B cell (primary cell): ENCODE data around the gene CDKN2D. TPM values are rescaled to one million over a fixed set of nuclear protein-coding genes. Genes with fewer than 3 reads are reported as not detected.

Experiments
- ATAC-seq: fragments of 200-7000 bp; cut with Tn5 transposase; one replicate; pipeline ENCODE4 v1.10.0; 2021; ENCODE audit warnings: low read depth, mild to moderate bottlenecking, moderate number of reproducible peaks, moderate library complexity
- CTCF ChIA-PET: fragments of 350-600 bp; sonication (Branson Sonifier 250); formaldehyde crosslinking; loops from one replicate; lab custom pipeline; 2021; ENCODE audit warnings: antibody characterized with exemption, inconsistent platforms; lab: Charles Lee
- POLR2A ChIA-PET: fragments of 350-600 bp; sonication (Branson Sonifier 250); formaldehyde crosslinking; loops from one replicate; lab custom pipeline; 2021; ENCODE audit warnings: antibody characterized with exemption; lab: Charles Lee
- DNase-seq: peaks from one replicate; pipeline ENCODE4 v3.0.0; 2013
- H2AFZ ChIP-seq: 2 replicates; pipeline ENCODE4 v1.6.1; 2012; ENCODE audit warnings: mild to moderate bottlenecking, low read depth, low read length; ENCODE audit not compliant: insufficient read depth, poor library complexity, severe bottlenecking
- H3K27ac ChIP-seq, 2 donors: 1 replicate in 1 of 2; 2 replicates in 1 of 2; pipeline ENCODE4 v1.5.1; 2012 to 2013; ENCODE audit warnings: low read length in 2 of 2, mild to moderate bottlenecking in 2 of 2, moderate library complexity in 1 of 2
- H3K27me3 ChIP-seq, 4 experiments: fragments of 200-600 bp in 1 of 4; sonication (generic) in 1 of 4; replicated peaks in 1 of 4; 1 replicate in 2 of 4; 2 replicates in 2 of 4; pipeline versions ENCODE4 v1.6.1 to v1.7.0; 2013 to 2016; ENCODE audit warnings: low read length in 3 of 4, mild to moderate bottlenecking in 2 of 4, mixed read lengths in 1 of 4, moderate library complexity in 1 of 4; ENCODE audit not compliant: insufficient read depth in 4 of 4, control insufficient read depth in 3 of 4; ENCODE audit errors: control extremely low read depth in 1 of 4
- H3K36me3 ChIP-seq, 2 experiments: replicated peaks in 1 of 2; 1 replicate in 1 of 2; 2 replicates in 1 of 2; pipeline versions ENCODE4 v1.6.1 to v1.7.1; 2013; ENCODE audit warnings: low read length in 1 of 2; ENCODE audit not compliant: insufficient read depth in 2 of 2, control insufficient read depth in 1 of 2; ENCODE audit errors: control extremely low read depth in 1 of 2, extremely low read depth in 1 of 2
- H3K4me1 ChIP-seq, 2 donors: fragments of 200-600 bp in 1 of 2; sonication (generic) in 1 of 2; 1 replicate in 1 of 2; 2 replicates in 1 of 2; pipeline versions ENCODE4 v1.5.1 to v1.6.1; 2013 to 2017; ENCODE audit warnings: low read length in 2 of 2; ENCODE audit not compliant: control insufficient read depth in 2 of 2, insufficient read depth in 2 of 2
- H3K4me2 ChIP-seq: replicated peaks from 2 replicates; pipeline ENCODE3; 2012; ENCODE audit warnings: mild to moderate bottlenecking, low read depth, low read length; ENCODE audit not compliant: poor library complexity, severe bottlenecking
- H3K4me3 ChIP-seq, 5 experiments: fragments of 200-600 bp in 1 of 5; sonication (generic) in 1 of 5; 1 replicate in 3 of 5; 2 replicates in 2 of 5; pipeline versions ENCODE4 v1.5.1 to v1.7.0; 2011 to 2016; ENCODE audit warnings: low read length in 4 of 5, mild to moderate bottlenecking in 4 of 5, low read depth in 2 of 5, control low read depth in 1 of 5, moderate library complexity in 1 of 5; ENCODE audit not compliant: insufficient read depth in 1 of 5; ENCODE audit errors: control extremely low read depth in 1 of 5, extremely low read depth in 1 of 5
- H3K79me2 ChIP-seq: fragments of 200-600 bp; sonication (generic); one replicate; pipeline ENCODE4 v1.6.0; 2016; ENCODE audit warnings: low read length; ENCODE audit not compliant: control insufficient read depth, insufficient read depth
- H3K9ac ChIP-seq: fragments of 200-600 bp; sonication (generic); 2 replicates; pipeline ENCODE4 v1.6.1; 2017; ENCODE audit warnings: mild to moderate bottlenecking, low read length, moderate library complexity
- H3K9me3 ChIP-seq, 3 donors: one replicate each; pipeline versions ENCODE4 v1.6.1 to v1.7.1; 2013; ENCODE audit warnings: low read length in 2 of 3; ENCODE audit not compliant: control insufficient read depth in 2 of 3, insufficient read depth in 1 of 3; ENCODE audit errors: control extremely low read depth in 1 of 3
- H4K20me1 ChIP-seq: 2 replicates; pipeline ENCODE4 v1.6.0; 2012; ENCODE audit warnings: mild to moderate bottlenecking, low read length; ENCODE audit not compliant: insufficient read depth, control insufficient read depth, poor library complexity, severe bottlenecking
- H3K27ac Mint-ChIP-seq: one replicate; pipeline ENCODE4 v1.8.0; 2021; ENCODE audit warnings: mixed read lengths
- H3K27me3 Mint-ChIP-seq: one replicate; pipeline ENCODE4 v1.8.0; 2021; ENCODE audit warnings: mixed read lengths
- H3K4me1 Mint-ChIP-seq: one replicate; pipeline ENCODE4 v1.8.0; 2021; ENCODE audit warnings: mixed read lengths
- H3K4me3 Mint-ChIP-seq: one replicate; pipeline ENCODE4 v1.8.0; 2021; ENCODE audit warnings: mixed read lengths
- H3K9me3 Mint-ChIP-seq: one replicate; pipeline ENCODE4 v1.8.0; 2022; ENCODE audit warnings: mixed read lengths; ENCODE audit not compliant: insufficient read depth
- EZH2 ChIP-seq: IDR thresholded peaks from 2 replicates; pipeline ENCODE4 v1.6.1; 2012; ENCODE audit warnings: borderline replicate concordance, low read depth, mild to moderate bottlenecking, moderate library complexity, low read length; ENCODE audit not compliant: insufficient read depth, poor library complexity, severe bottlenecking
- WGBS: methylation state at CpG from one replicate; pipeline ENCODE4 v1.1.5; 2013; ENCODE audit warnings: missing lambda C conversion rate; ENCODE audit not compliant: insufficient coverage; 5-methylcytosine and 5-hydroxymethylcytosine counted together
- intact Hi-C: fragments of 100-400 bp; cut with micrococcal nuclease; formaldehyde crosslinking; loops from one replicate; pipeline ENCODE4 v1.10.0; 2022
- polyA plus RNA-seq: library from polyadenylated mRNA; depleted of rRNA; stranded (reverse); fragments of >200 nt; gene quantifications from 2 replicates; pipeline ENCODE4 v1.2.3, GENCODE V29; 2012
- total RNA-seq, 2 donors: library from RNA; stranded (reverse); fragments of 120-200 nt in 1 of 2; gene quantifications; 1 replicate in 1 of 2; 2 replicates in 1 of 2; pipeline versions ENCODE4 v1.2.3 to v1.2.4, GENCODE V29; 2013 to 2022
- TF ChIP-seq, protein P1 (sequence below): fragments of 200-600 bp; IDR thresholded peaks from one replicate; pipeline ENCODE4 v1.8.0; 2022; ENCODE audit warnings: antibody characterized with exemption, mild to moderate bottlenecking

Gene CDKN2D
- total and polyA plus RNA-seq, 2 donors (not counting 1 experiment from before 2014, with no cell fraction given), result 38.4 to 122 TPM

GRCh38 chr19:10535613-10536012, 33.2 kb downstream of the CDKN2D start:
- CTCF ChIA-PET, result interaction anchor here (0.7 to 1.8 kb wide), 4 partner anchors 36 to 395 kb away, joined by 3 to 6 read pairs (median 4); partner anchors contain the start of gene CDC37
- Mint-ChIP-seq H3K4me3 (no peak overlapping the region), H3K27me3 (peaks cover 21% of the 10 kb centered on the region), H3K27ac (no peak overlapping the region), H3K9me3 (no peaks in the 10 kb centered on the region), H3K4me1 (peaks cover 2% of the 10 kb centered on the region)
- DNase-seq (no peak), ATAC-seq (no peak)
- TF ChIP-seq, protein P1, sequence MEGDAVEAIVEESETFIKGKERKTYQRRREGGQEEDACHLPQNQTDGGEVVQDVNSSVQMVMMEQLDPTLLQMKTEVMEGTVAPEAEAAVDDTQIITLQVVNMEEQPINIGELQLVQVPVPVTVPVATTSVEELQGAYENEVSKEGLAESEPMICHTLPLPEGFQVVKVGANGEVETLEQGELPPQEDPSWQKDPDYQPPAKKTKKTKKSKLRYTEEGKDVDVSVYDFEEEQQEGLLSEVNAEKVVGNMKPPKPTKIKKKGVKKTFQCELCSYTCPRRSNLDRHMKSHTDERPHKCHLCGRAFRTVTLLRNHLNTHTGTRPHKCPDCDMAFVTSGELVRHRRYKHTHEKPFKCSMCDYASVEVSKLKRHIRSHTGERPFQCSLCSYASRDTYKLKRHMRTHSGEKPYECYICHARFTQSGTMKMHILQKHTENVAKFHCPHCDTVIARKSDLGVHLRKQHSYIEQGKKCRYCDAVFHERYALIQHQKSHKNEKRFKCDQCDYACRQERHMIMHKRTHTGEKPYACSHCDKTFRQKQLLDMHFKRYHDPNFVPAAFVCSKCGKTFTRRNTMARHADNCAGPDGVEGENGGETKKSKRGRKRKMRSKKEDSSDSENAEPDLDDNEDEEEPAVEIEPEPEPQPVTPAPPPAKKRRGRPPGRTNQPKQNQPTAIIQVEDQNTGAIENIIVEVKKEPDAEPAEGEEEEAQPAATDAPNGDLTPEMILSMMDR, result no peak
- TF ChIP-seq EZH2, result no peak
- Histone ChIP-seq H3K4me1 (no peaks in the 10 kb centered on the region), H3K9ac (no peak overlapping the region), H3K4me3 (no peak overlapping the region), H3K36me3 (no peaks in the 10 kb centered on the region), H4K20me1 (no peaks in the 10 kb centered on the region), H3K9me3 (no peaks in the 10 kb centered on the region), H2AFZ (no peak overlapping the region), H3K27me3 (peaks cover 0 to 16% (median 1%) of the 10 kb centered on the region in 4 experiments), H3K4me2 (no peak overlapping the region), H3K79me2 (no peaks in the 10 kb centered on the region), H3K27ac (no peak overlapping the region)
- POLR2A ChIA-PET, result no interaction called here
- intact Hi-C loops, result no loop called here
- 85% methylated on average over 6 of the region's 6 CpGs for WGBS

GRCh38 chr19:10533646-10534386, 35.0 kb downstream of the CDKN2D start:
- Histone ChIP-seq H2AFZ (no peak overlapping the region), H3K9ac (no peak overlapping the region), H3K36me3 (no peaks in the 10 kb centered on the region), H3K27me3 (peaks cover 0 to 12% (median 1%) of the 10 kb centered on the region in 4 experiments), H3K9me3 (no peaks in the 10 kb centered on the region), H3K4me1 (no peaks in the 10 kb centered on the region), H3K4me3 (no peak overlapping the region), H3K4me2 (no peak overlapping the region), H4K20me1 (no peaks in the 10 kb centered on the region), H3K79me2 (no peaks in the 10 kb centered on the region), H3K27ac (no peak overlapping the region)
- H3K27me3 Mint-ChIP-seq, result peaks cover 16% of the 10 kb centered on the region
- ChIA-PET CTCF (interaction anchor here (0.6 to 1.3 kb wide), 4 partner anchors 17 to 47 kb away, joined by 3 to 6 read pairs (median 4); no protein-coding TSS in a partner anchor), POLR2A (no interaction called here)
- intact Hi-C loops, result no loop called here
- no peak overlapping the region for H3K27ac Mint-ChIP-seq
- TF ChIP-seq EZH2, result no peak
- TF ChIP-seq, protein P1, result no peak
- no peaks in the 10 kb centered on the region for H3K9me3 Mint-ChIP-seq
- no peak overlapping the region for H3K4me3 Mint-ChIP-seq
- H3K4me1 Mint-ChIP-seq, result peaks cover under 1% of the 10 kb centered on the region
- ATAC-seq (no peak), DNase-seq (no peak)
- 87% methylated on average over 4 of the region's 10 CpGs for WGBS
